ENCODE data around the gene MED25.

MED25 gene

GRCh38 chr19:49859682-49860335 lies 41.7 kb downstream of the MED25 start:
- no peak for DNase-seq

- no peak for DNase-seq
Observed at GRCh38 chr19:49860336-49861102, 42.4 kb downstream of the MED25 start.

- DNase-seq = no peak
Observed at GRCh38 chr19:49861107-49861506, 43.0 kb downstream of the MED25 start.

- no peak for DNase-seq
Observed at GRCh38 chr19:49861541-49862378, 43.7 kb downstream of the MED25 start.

GRCh38 chr19:49862391-49863253 lies 44.5 kb downstream of the MED25 start:
- no peak for DNase-seq

GRCh38 chr19:49863254-49863934 lies 45.3 kb downstream of the MED25 start:
- no peak for DNase-seq

- DNase-seq = no peak
Observed at GRCh38 chr19:49863935-49864320, 45.8 kb downstream of the MED25 start.

GRCh38 chr19:49864890-49865289 lies 46.8 kb downstream of the MED25 start:
- no peak for DNase-seq

GRCh38 chr19:49866933-49867782 lies 49.1 kb downstream of the MED25 start, which contains the start of gene PNKP:
Gene PNKP (minus strand): TSS chr19:49867576. CDS start chr19:49867204, 372 bp downstream.
- DNase-seq = peak; percentile 99

GRCh38 chr19:49869009-49869483 lies 51.0 kb downstream of the MED25 start:
- DNase-seq = no peak

GRCh38 chr19:49869484-49870308 lies 51.6 kb downstream of the MED25 start:
- peak; percentile 99 for DNase-seq

GRCh38 chr19:49870309-49870901 lies 52.3 kb downstream of the MED25 start:
- no peak for DNase-seq

- no peak for DNase-seq
Observed at GRCh38 chr19:49871349-49871985, 53.4 kb downstream of the MED25 start.

- no peak for DNase-seq
Observed at GRCh38 chr19:49872245-49873128, 54.4 kb downstream of the MED25 start.

- DNase-seq = no peak
Observed at GRCh38 chr19:49873129-49873521, 55.0 kb downstream of the MED25 start.

- DNase-seq = no peak
Observed at GRCh38 chr19:49873834-49874233, 55.7 kb downstream of the MED25 start.

GRCh38 chr19:49874503-49875157 lies 56.5 kb downstream of the MED25 start:
- DNase-seq = no peak

All from retina (tissue), 1 donor.